Esophagus (tissue), 2 donors: ENCODE results near the gene RASGRP1. TPM values are rescaled to one million over a fixed set of nuclear protein-coding genes. Genes with fewer than 3 reads are reported as not detected.

ENCODE experiments used
- H3K27ac ChIP-seq, 2 donors: one replicate each; pipeline ENCODE4 v1.5.1; 2013; ENCODE audit warnings: low read depth in 2 of 2, mild to moderate bottlenecking in 2 of 2, inconsistent platforms in 1 of 2, low read length in 1 of 2, moderate library complexity in 1 of 2
- H3K27me3 ChIP-seq, 2 donors: one replicate each; pipeline ENCODE4 v1.6.1; 2013; ENCODE audit warnings: low read length in 2 of 2, control low read depth in 1 of 2, mild to moderate bottlenecking in 1 of 2; ENCODE audit not compliant: insufficient read depth in 2 of 2, control insufficient read depth in 1 of 2
- H3K36me3 ChIP-seq, 2 donors: one replicate each; pipeline ENCODE4 v1.6.1; 2013; ENCODE audit warnings: low read length in 1 of 2; ENCODE audit not compliant: control insufficient read depth in 2 of 2, insufficient read depth in 2 of 2
- H3K4me1 ChIP-seq, 2 donors: one replicate each; pipeline ENCODE4 v1.6.1; 2013; ENCODE audit warnings: low read length in 1 of 2; ENCODE audit not compliant: control insufficient read depth in 2 of 2, insufficient read depth in 2 of 2
- H3K4me3 ChIP-seq, 2 donors: one replicate each; pipeline ENCODE4 v1.5.1; 2013; ENCODE audit warnings: low read length in 2 of 2, mild to moderate bottlenecking in 2 of 2, low read depth in 1 of 2, moderate library complexity in 1 of 2
- H3K9me3 ChIP-seq, 2 donors: one replicate each; pipeline ENCODE4 v1.6.1; 2013; ENCODE audit warnings: mild to moderate bottlenecking in 2 of 2, low read depth in 1 of 2, low read length in 1 of 2, moderate library complexity in 1 of 2; ENCODE audit not compliant: control insufficient read depth in 2 of 2, insufficient read depth in 1 of 2
- WGBS, 2 donors: extraction: QIAGEN DNeasy Blood & Tissue Kit; methylation state at CpG; one replicate each; pipeline ENCODE4 v1.1.7; 2013; 5-methylcytosine and 5-hydroxymethylcytosine counted together
- polyA plus RNA-seq, 2 donors: library from polyadenylated mRNA; stranded (reverse); fragments of 200-250 nt; gene quantifications; one replicate each; pipeline ENCODE4 v1.2.3, GENCODE V29; 2013
- donor health status: healthy with polysubstance abuse.
- donor health status: Bipolar disorder and iron deficiency.

RASGRP1 gene
- polyA plus RNA-seq, 2 donors = 2.5 to 4.0 TPM

DNA sequence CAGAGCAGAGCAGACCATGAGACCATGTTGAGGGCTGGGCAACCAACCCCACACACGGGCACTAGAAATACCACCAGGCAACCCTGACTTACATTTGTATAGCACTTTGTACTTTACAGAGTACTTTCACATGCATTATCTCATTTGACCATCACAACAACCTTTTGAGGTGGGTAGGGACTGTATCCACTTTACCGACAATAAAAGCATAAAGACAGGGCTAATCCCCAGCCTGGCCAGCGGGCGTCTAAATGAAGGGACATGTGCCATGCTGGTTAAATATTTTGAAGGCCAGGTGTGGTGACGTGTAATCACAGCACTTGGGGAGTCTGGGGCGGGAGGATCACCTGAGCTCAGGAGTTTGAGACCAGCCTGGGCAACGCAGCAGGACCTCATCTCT, 23.6 kb downstream of the RASGRP1 start:
- 80 to 89% methylated on average over 7 of the region's 7 CpGs for WGBS, 2 donors
- Histone ChIP-seq H3K27ac (no peak overlapping the region), H3K9me3 (no peaks in the 10 kb centered on the region), H3K27me3 (no peaks in the 10 kb centered on the region), H3K4me3 (no peak overlapping the region), H3K36me3 (no peaks in the 10 kb centered on the region), H3K4me1 (no peaks in the 10 kb centered on the region)

DNA sequence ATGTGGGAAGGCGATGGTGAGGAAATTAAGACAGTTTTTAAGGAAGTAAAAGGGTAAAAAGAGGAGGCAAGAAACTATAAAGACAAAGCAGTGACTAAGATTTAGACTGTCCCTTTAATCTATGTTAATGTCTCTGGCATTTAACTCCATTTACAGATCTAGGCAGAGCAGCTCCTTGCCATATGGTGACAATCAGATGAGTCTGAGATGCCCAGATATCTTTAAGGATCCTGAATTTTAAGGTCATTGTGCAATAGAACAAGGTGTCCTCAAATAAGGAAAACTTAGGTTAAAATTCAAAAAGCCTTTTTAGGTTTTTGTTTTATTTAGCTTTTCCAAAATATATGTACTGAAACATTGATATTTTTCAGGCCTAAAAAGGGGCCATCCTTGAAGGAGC, 24.1 kb downstream of the RASGRP1 start:
- no peaks in the 10 kb centered on the region for H3K4me1 ChIP-seq
- no peaks in the 10 kb centered on the region for H3K27me3 ChIP-seq
- no peaks in the 10 kb centered on the region for H3K9me3 ChIP-seq
- H3K27ac ChIP-seq = no peak overlapping the region
- no peaks in the 10 kb centered on the region for H3K36me3 ChIP-seq
- 81 to 89% methylated on average over 1 of the region's 1 CpG for WGBS, 2 donors
- H3K4me3 ChIP-seq = no peak overlapping the region

DNA sequence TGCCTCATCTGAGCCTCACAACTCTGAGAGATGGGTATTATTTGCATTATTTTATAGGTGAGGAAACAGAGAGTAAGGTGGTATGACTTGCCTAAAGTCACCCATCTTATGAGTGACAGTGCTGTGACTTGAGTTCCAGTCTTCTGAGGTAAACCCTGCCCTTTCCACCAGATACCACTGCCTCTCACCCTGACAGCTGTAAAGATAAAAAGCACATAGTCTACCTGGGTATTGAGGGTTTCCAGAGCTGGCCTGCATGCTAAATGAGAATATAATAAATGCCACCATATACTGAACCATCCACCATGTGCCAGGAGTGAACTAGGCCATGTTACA, 25.6 kb downstream of the RASGRP1 start:
- Histone ChIP-seq H3K4me1 (no peaks in the 10 kb centered on the region), H3K27ac (no peak overlapping the region), H3K27me3 (no peaks in the 10 kb centered on the region), H3K4me3 (no peak overlapping the region), H3K36me3 (no peaks in the 10 kb centered on the region), H3K9me3 (no peaks in the 10 kb centered on the region)

DNA sequence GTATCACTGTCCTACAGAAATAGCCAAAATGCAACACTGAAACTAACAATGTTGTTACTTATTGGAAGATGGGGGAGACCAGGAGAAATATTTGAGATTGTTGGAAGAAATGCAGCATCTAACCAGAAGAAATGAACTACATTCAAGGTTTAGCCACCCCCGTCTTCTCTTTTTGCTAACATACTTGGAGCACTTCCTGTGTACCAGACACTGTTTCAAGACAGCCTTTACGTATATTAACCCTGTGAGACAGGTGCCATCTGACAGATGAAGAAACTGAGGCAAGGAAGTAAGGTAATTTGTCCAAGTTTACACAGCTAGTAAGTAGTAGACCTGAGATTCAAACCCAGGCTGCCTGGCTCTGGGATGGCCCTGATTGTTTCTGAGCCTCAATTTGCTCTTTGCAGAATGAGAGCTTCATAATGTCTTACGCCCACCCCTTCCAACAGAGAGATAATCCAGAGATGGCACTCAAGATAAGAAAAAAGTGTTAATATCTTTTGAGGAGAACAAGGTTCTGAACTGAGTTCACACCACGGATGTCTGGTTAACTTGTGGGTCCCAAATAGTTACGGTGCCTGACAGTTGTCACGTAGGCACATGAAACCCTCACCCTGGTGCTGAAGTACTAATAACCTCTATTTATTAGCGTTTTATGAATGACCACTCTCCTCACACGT, 26.1 kb downstream of the RASGRP1 start:
- Histone ChIP-seq H3K4me1 (no peaks in the 10 kb centered on the region), H3K36me3 (no peaks in the 10 kb centered on the region), H3K4me3 (no peak overlapping the region), H3K27ac (no peak overlapping the region), H3K27me3 (no peaks in the 10 kb centered on the region), H3K9me3 (no peaks in the 10 kb centered on the region)
- 84 to 87% methylated on average over 8 of the region's 8 CpGs for WGBS, 2 donors

DNA sequence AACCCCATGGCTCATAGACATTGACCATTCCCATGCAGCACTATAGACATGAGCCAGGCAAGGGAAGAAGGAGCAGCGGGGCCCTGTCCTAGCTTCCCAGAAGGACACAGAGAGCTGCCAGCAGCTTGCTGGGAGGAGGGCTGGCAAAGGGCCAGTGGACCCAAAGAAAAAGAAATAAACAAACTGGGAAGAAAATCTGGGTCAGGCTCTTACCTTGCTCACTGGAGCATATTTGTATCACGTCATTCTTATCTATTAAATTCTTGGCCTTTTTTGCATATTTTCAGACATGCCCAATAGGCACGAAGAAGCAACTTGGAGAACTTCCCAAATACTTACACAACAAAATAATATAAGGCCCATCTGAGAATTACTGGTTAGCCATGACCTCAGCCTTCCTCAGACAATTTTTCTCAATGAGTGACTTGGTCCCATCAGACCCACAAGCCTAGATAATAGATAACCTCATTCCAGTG, 28.4 kb downstream of the RASGRP1 start:
- Histone ChIP-seq H3K9me3 (no peaks in the 10 kb centered on the region), H3K27me3 (no peaks in the 10 kb centered on the region), H3K36me3 (no peaks in the 10 kb centered on the region), H3K4me1 (no peaks in the 10 kb centered on the region), H3K27ac (no peak overlapping the region), H3K4me3 (no peak overlapping the region)
- 67 to 70% methylated on average over 3 of the region's 3 CpGs for WGBS, 2 donors

DNA sequence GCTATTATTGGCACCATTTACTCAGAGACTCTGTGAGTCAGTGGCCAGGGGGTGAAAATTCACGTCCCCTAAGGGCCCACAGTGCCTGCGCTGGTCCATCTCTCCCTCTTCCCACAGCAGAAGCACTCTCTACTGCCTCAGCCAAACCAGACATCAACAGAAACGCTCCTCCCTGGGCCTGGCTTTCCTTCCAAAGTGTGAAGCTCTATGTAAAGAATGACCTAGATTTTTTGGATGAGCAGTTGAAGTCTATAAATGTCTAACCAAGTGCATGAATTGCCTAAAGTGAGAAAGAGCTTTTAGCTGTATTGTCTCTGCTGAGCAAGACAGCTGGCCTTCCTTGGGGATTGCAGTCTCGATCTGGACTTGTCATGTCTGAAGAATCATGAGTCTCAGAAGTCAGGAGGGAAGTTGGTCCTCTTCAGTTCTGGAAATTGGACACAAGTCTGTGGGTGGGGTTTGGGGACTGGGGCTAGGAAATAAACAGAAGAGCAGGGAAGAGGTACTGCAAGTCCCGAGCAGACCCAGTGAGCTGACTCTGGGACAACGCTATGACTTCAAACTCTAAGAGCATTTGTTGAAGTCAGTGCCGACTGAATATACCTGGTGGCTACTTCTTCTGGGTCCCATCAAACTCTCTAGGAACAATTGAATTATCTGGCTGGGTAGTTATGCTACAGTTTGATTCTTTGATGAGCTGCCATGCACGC, 29.0 kb downstream of the RASGRP1 start:
- H3K9me3 ChIP-seq = no peaks in the 10 kb centered on the region
- H3K36me3 ChIP-seq = no peaks in the 10 kb centered on the region
- WGBS, 2 donors = 88 to 89% methylated on average over 8 of the region's 8 CpGs
- H3K27me3 ChIP-seq = no peaks in the 10 kb centered on the region
- H3K4me1 ChIP-seq = no peaks in the 10 kb centered on the region
- H3K4me3 ChIP-seq = no peak overlapping the region
- H3K27ac ChIP-seq = no peak overlapping the region

DNA sequence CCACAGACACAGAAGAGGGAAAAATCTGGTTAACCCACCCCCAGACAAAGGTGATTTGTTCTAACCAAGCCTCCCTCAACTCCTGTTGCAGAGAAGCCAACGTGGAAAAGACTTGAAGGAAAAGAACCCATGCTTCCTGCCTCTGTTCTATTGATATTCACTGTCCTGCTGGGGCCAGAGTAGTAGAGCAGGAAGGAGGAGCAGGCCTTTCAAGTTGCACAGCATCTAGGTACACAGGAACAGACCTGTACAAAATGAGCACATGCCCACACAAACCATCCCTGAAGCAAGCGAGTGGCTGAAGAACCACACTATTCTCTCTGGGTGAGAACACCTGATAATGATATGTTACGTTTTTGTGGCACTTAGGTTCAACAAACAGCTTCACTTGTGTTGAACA, 29.9 kb downstream of the RASGRP1 start:
- Histone ChIP-seq H3K36me3 (no peaks in the 10 kb centered on the region), H3K4me3 (no peak overlapping the region), H3K27ac (peak overlapping the region in 1 of 2 donors; percentile 35), H3K9me3 (no peaks in the 10 kb centered on the region), H3K27me3 (no peaks in the 10 kb centered on the region), H3K4me1 (no peaks in the 10 kb centered on the region)
- 66 to 74% methylated on average over 3 of the region's 3 CpGs for WGBS, 2 donors

DNA sequence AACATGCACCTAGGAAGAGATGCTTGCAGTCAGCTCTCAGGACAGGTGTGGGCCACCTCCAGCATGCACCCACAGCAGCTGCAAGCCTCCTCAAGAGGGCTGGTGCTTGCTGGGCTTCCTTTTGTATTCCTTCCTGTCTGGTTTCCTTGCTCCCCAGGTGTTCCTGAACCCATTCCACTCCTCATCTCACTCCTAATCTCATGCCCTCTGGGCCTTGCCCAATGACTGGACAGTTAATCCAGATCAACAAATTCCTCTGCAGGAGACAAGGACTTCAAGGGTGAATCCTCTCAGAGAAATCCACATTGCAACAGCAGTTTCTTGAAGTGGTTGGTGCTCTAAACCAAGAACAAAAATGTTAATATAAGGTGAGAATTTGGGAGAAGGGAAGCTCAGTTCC, 30.7 kb downstream of the RASGRP1 start:
- H3K4me1 ChIP-seq = no peaks in the 10 kb centered on the region
- no peak overlapping the region for H3K27ac ChIP-seq
- no peaks in the 10 kb centered on the region for H3K27me3 ChIP-seq
- no peaks in the 10 kb centered on the region for H3K36me3 ChIP-seq
- no peak overlapping the region for H3K4me3 ChIP-seq
- no peaks in the 10 kb centered on the region for H3K9me3 ChIP-seq

DNA sequence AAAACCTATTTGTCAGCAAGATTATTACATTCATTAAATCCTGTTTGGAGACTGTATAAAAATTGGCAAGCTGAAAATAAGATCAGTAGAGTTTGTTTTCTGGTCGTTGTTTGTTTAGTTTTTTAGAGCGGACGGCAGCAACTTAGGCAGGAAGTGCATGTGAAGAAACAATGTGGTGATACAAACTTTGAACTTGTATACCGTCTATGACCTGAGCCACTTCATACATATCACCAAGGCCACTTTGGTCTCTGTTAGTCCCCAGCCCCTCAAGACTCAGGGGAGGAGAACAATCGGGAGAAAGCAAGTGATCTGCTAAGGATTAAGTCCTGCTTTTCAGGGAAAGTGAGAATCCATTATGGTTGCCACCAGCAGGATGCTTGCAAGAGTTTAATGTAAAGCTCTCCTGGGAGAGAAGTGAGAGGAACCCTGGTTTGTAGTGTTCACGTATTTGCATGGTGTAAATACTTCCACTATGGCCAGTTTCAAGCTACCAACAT, 31.1 kb downstream of the RASGRP1 start:
- 79 to 80% methylated on average over 6 of the region's 6 CpGs for WGBS, 2 donors

DNA sequence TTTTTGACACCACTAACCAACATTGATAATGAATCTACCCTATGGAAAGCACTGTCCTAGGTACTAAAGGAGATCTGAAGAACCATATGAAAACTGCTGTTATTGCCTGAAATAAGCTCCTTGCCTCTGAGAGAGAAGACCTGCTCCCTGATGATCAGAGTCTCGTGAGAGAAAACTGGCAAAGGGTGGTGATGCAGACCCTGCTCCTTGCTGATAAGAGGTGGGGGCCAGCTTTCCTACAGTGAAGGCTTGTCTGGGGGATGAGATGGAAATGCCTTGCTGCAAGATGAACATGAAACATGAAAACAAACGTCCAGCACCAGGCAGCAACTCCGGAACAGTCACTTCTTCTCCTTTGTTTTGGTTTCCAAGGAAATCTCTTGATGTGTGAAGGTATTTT, 31.9 kb downstream of the RASGRP1 start:
- 87 to 88% methylated on average over 3 of the region's 3 CpGs for WGBS, 2 donors
- Histone ChIP-seq H3K27me3 (no peaks in the 10 kb centered on the region), H3K9me3 (no peaks in the 10 kb centered on the region), H3K27ac (no peak overlapping the region), H3K4me1 (no peaks in the 10 kb centered on the region), H3K36me3 (no peaks in the 10 kb centered on the region), H3K4me3 (no peak overlapping the region)

More for the DNA sequence above, 31.1 kb downstream of the RASGRP1 start:
- Histone ChIP-seq H3K27ac (no peak overlapping the region), H3K9me3 (no peaks in the 10 kb centered on the region), H3K4me3 (no peak overlapping the region), H3K4me1 (no peaks in the 10 kb centered on the region), H3K27me3 (no peaks in the 10 kb centered on the region), H3K36me3 (no peaks in the 10 kb centered on the region)
